ENCODE results near the gene PHF21B.

PHF21B gene

DNA sequence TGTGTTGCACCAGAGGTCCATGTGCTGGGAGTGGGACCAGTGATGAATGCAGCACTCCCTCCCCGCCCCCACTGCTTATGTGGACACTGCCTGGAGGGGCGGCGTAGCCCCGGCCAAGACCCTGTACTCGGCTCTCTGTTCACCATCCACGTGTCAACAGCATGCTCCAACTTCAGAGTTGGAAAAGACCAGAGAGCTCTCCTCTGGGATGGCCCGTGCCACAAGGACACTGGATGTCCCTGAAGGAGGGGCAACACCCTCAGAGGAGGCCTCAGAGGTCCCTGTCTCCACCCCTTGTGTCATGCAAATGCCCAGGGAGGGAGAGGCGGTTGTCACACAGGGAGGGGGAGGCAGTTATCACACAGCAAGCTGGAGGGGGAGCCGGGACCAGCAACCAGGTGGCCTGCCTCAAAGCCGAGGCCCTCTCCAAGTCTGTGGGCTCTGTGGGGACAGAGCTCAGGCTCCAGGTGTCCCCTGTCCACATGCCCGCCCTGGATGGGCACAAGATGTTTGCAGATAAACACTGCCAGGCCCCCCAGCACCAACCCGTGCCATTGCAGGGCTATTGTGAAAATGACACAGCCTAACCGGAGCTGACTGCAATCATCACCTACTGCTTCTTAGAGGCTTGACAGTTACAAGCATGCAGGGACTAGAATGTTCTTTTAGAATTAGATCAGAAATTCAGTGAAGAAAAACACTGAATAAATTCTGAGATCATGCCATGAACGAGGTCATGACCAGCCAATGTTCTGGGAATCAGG is 121.1 kb downstream of the PHF21B start:
- H3K27me3 ChIP-seq (ENCODE audit: insufficient read depth, low read length): no peaks in the 10 kb centered on the region
- H3K79me2 ChIP-seq (ENCODE audit: insufficient read depth, low read length): no peaks in the 10 kb centered on the region
- H3K27ac ChIP-seq (ENCODE audit: low read depth, low read length, poor library complexity, severe bottlenecking): no peak overlapping the region
- H3K4me1 ChIP-seq (ENCODE audit: insufficient read depth, low read length, severe bottlenecking): no peaks in the 10 kb centered on the region
- no peaks in the 10 kb centered on the region for H3F3A ChIP-seq (ENCODE audit: insufficient read depth, low read length)
- H4K20me1 ChIP-seq (ENCODE audit: insufficient read depth, low read length): no peaks in the 10 kb centered on the region
- no peak overlapping the region for H2AFZ ChIP-seq (ENCODE audit: low read length)
- TF ChIP-seq EZH2 (IDR thresholded peaks at IDR 0.05; ENCODE audit: borderline replicate concordance, low read length) (no peak), CTCF (IDR thresholded peaks at IDR 0.05; ENCODE audit: low read length) (no peak)
- no peaks in the 10 kb centered on the region for H3K9me3 ChIP-seq (ENCODE audit: low read length)
- H3K4me2 ChIP-seq (ENCODE audit: low read length): no peak overlapping the region
- H3K36me3 ChIP-seq (ENCODE audit: insufficient read depth, low read length): no peaks in the 10 kb centered on the region
- no peak overlapping the region for H3K9ac ChIP-seq (ENCODE audit: low read length)
- H3K4me3 ChIP-seq (ENCODE audit: low read depth, low read length, poor library complexity, severe bottlenecking): no peak overlapping the region
- H3K9me2 ChIP-seq (ENCODE audit: low read depth, low read length): no peaks in the 10 kb centered on the region

- Histone ChIP-seq H3K9me2 (ENCODE audit: low read depth, low read length) (no peaks in the 10 kb centered on the region), H3K27ac (ENCODE audit: low read depth, low read length, poor library complexity, severe bottlenecking) (no peak overlapping the region), H3K79me2 (ENCODE audit: insufficient read depth, low read length) (no peaks in the 10 kb centered on the region), H3K36me3 (ENCODE audit: insufficient read depth, low read length) (no peaks in the 10 kb centered on the region), H4K20me1 (ENCODE audit: insufficient read depth, low read length) (no peaks in the 10 kb centered on the region), H3F3A (ENCODE audit: insufficient read depth, low read length) (no peaks in the 10 kb centered on the region), H2AFZ (ENCODE audit: low read length) (no peak overlapping the region), H3K27me3 (ENCODE audit: insufficient read depth, low read length) (no peaks in the 10 kb centered on the region), H3K4me1 (ENCODE audit: insufficient read depth, low read length, severe bottlenecking) (no peaks in the 10 kb centered on the region), H3K4me2 (ENCODE audit: low read length) (no peak overlapping the region), H3K9ac (ENCODE audit: low read length) (no peak overlapping the region), H3K4me3 (ENCODE audit: low read depth, low read length, poor library complexity, severe bottlenecking) (no peak overlapping the region), H3K9me3 (ENCODE audit: low read length) (no peaks in the 10 kb centered on the region)
- TF ChIP-seq EZH2 (IDR thresholded peaks at IDR 0.05; ENCODE audit: borderline replicate concordance, low read length): no peak
- no peak for TF ChIP-seq CTCF (IDR thresholded peaks at IDR 0.05; ENCODE audit: low read length)
Observed at GRCh38 chr22:44887941-44888366, 121.9 kb downstream of the PHF21B start.

- H2AFZ ChIP-seq (ENCODE audit: low read length): no peak overlapping the region
- no peak overlapping the region for H3K4me3 ChIP-seq (ENCODE audit: low read depth, low read length, poor library complexity, severe bottlenecking)
- H3K9me3 ChIP-seq (ENCODE audit: low read length): no peaks in the 10 kb centered on the region
- no peaks in the 10 kb centered on the region for H3K79me2 ChIP-seq (ENCODE audit: insufficient read depth, low read length)
- no peaks in the 10 kb centered on the region for H3K36me3 ChIP-seq (ENCODE audit: insufficient read depth, low read length)
- H4K20me1 ChIP-seq (ENCODE audit: insufficient read depth, low read length): no peaks in the 10 kb centered on the region
- H3K4me2 ChIP-seq (ENCODE audit: low read length): no peak overlapping the region
- no peaks in the 10 kb centered on the region for H3F3A ChIP-seq (ENCODE audit: insufficient read depth, low read length)
- H3K9me2 ChIP-seq (ENCODE audit: low read depth, low read length): no peaks in the 10 kb centered on the region
- no peak overlapping the region for H3K27ac ChIP-seq (ENCODE audit: low read depth, low read length, poor library complexity, severe bottlenecking)
- H3K4me1 ChIP-seq (ENCODE audit: insufficient read depth, low read length, severe bottlenecking): no peaks in the 10 kb centered on the region
- H3K9ac ChIP-seq (ENCODE audit: low read length): no peak overlapping the region
- TF ChIP-seq EZH2 (IDR thresholded peaks at IDR 0.05; ENCODE audit: borderline replicate concordance, low read length): no peak
- no peak for TF ChIP-seq CTCF (IDR thresholded peaks at IDR 0.05; ENCODE audit: low read length)
- H3K27me3 ChIP-seq (ENCODE audit: insufficient read depth, low read length): no peaks in the 10 kb centered on the region
Observed at GRCh38 chr22:44885806-44886360, 123.9 kb downstream of the PHF21B start.
